ENCODE data around the gene DENND6B. TPM values are rescaled to one million over a fixed set of nuclear protein-coding genes. Genes with fewer than 3 reads are reported as not detected.
"Not testable (repeated sequence)": the region's sequence is repeated elsewhere in the genome, so short reads cannot be mapped to it uniquely, and the experiment has no call there.

The DENND6B gene
- polyA plus RNA-seq, 1 donor from 2014 or later = 51.0 TPM

GRCh38 chr22:50371101-50371648 is 44.4 kb upstream of the DENND6B start:
- Histone ChIP-seq H3K36me3 (ENCODE audit: insufficient read depth, low read length) (no peaks in the 10 kb centered on the region), H3K9me2 (ENCODE audit: insufficient read depth, low read length) (no peaks in the 10 kb centered on the region), H2AFZ (ENCODE audit: low read depth, low read length) (no peak overlapping the region), H3K9ac (ENCODE audit: low read length) (no peak overlapping the region), H3K79me2 (replicated peaks; ENCODE audit: insufficient read depth, low read length) (no peaks in the 10 kb centered on the region), H4K20me1 (ENCODE audit: insufficient read depth) (no peaks in the 10 kb centered on the region), H3F3A (ENCODE audit: insufficient read depth, low read length, poor library complexity, severe bottlenecking) (no peaks in the 10 kb centered on the region), H3K27me3 (ENCODE audit: insufficient read depth, low read depth, low read length) (no peaks in the 10 kb centered on the region), H3K27ac (ENCODE audit: low read length) (no peak overlapping the region), H3K4me2 (ENCODE audit: low read length) (no peak overlapping the region), H3K9me3 (ENCODE audit: low read length) (no peaks in the 10 kb centered on the region), H3K4me3 (ENCODE audit: low read length) (no peak overlapping the region)
- TF ChIP-seq CTCF (IDR thresholded peaks at IDR 0.05; ENCODE audit: poor library complexity, severe bottlenecking) = no peak
- TF ChIP-seq RAD21 (conservative IDR thresholded peaks at IDR 0.05) = no peak
- no peak for TF ChIP-seq EZH2 (IDR thresholded peaks at IDR 0.05; ENCODE audit: borderline replicate concordance, insufficient read depth, low read length, poor library complexity, severe bottlenecking)
- TF ChIP-seq EP300 (conservative IDR thresholded peaks at IDR 0.05; ENCODE audit: poor library complexity, severe bottlenecking) = no peak
- TF ChIP-seq REST (IDR thresholded peaks at IDR 0.05; ENCODE audit: borderline replicate concordance) = no peak
- TF ChIP-seq TAF1 (IDR thresholded peaks at IDR 0.05; ENCODE audit: low read depth) = no peak
- no peak for TF ChIP-seq POLR2AphosphoS5 (IDR thresholded peaks at IDR 0.05)
- no peak for TF ChIP-seq MXI1 (conservative IDR thresholded peaks at IDR 0.05; ENCODE audit: poor library complexity, severe bottlenecking)
- TF ChIP-seq SMC3 (conservative IDR thresholded peaks at IDR 0.05; ENCODE audit: poor library complexity) = no peak

GRCh38 chr22:50367778-50368500 is 41.1 kb upstream of the DENND6B start:
- no peak overlapping the region for H3K27ac ChIP-seq (ENCODE audit: low read length)
- peaks cover 11% of the 10 kb centered on the region for H3K79me2 ChIP-seq (replicated peaks; ENCODE audit: insufficient read depth, low read length)
- no peak for TF ChIP-seq SMC3 (conservative IDR thresholded peaks at IDR 0.05; ENCODE audit: poor library complexity)
- no peak for TF ChIP-seq EP300 (conservative IDR thresholded peaks at IDR 0.05; ENCODE audit: poor library complexity, severe bottlenecking)
- no peak for TF ChIP-seq EZH2 (IDR thresholded peaks at IDR 0.05; ENCODE audit: borderline replicate concordance, insufficient read depth, low read length, poor library complexity, severe bottlenecking)
- TF ChIP-seq MXI1 (conservative IDR thresholded peaks at IDR 0.05; ENCODE audit: poor library complexity, severe bottlenecking) = no peak
- no peak for TF ChIP-seq POLR2AphosphoS5 (IDR thresholded peaks at IDR 0.05)
- no peak for TF ChIP-seq CTCF (IDR thresholded peaks at IDR 0.05; ENCODE audit: poor library complexity, severe bottlenecking)
- no peak for TF ChIP-seq REST (IDR thresholded peaks at IDR 0.05; ENCODE audit: borderline replicate concordance)
- no peak for TF ChIP-seq TAF1 (IDR thresholded peaks at IDR 0.05; ENCODE audit: low read depth)

GRCh38 chr22:50363803-50364194 is 37.0 kb upstream of the DENND6B start:
- not testable (repeated sequence) for H3K27ac ChIP-seq (ENCODE audit: low read length); H4K20me1 ChIP-seq (ENCODE audit: insufficient read depth); H3K27me3 ChIP-seq (ENCODE audit: insufficient read depth, low read depth, low read length); H2AFZ ChIP-seq (ENCODE audit: low read depth, low read length); H3K9me2 ChIP-seq (ENCODE audit: insufficient read depth, low read length); H3K4me3 ChIP-seq (ENCODE audit: low read length); H3F3A ChIP-seq (ENCODE audit: insufficient read depth, low read length, poor library complexity, severe bottlenecking); H3K4me2 ChIP-seq (ENCODE audit: low read length); H3K36me3 ChIP-seq (ENCODE audit: insufficient read depth, low read length); H3K9ac ChIP-seq (ENCODE audit: low read length); H3K9me3 ChIP-seq (ENCODE audit: low read length)
- H3K79me2 ChIP-seq (replicated peaks; ENCODE audit: insufficient read depth, low read length) = peaks cover 44% of the 10 kb centered on the region

More at GRCh38 chr22:50367778-50368500, 41.1 kb upstream of the DENND6B start:
- Histone ChIP-seq H3K4me2 (ENCODE audit: low read length) (no peak overlapping the region), H3K9me3 (ENCODE audit: low read length) (no peaks in the 10 kb centered on the region), H4K20me1 (ENCODE audit: insufficient read depth) (no peaks in the 10 kb centered on the region), H3K36me3 (ENCODE audit: insufficient read depth, low read length) (no peaks in the 10 kb centered on the region), H2AFZ (ENCODE audit: low read depth, low read length) (no peak overlapping the region), H3K27me3 (ENCODE audit: insufficient read depth, low read depth, low read length) (no peaks in the 10 kb centered on the region), H3K4me3 (ENCODE audit: low read length) (no peak overlapping the region), H3F3A (ENCODE audit: insufficient read depth, low read length, poor library complexity, severe bottlenecking) (no peaks in the 10 kb centered on the region), H3K9me2 (ENCODE audit: insufficient read depth, low read length) (no peaks in the 10 kb centered on the region), H3K9ac (ENCODE audit: low read length) (no peak overlapping the region)
